SK-N-MC (cell line): Measurements from ENCODE around the gene ENTPD8.

ENCODE experiments used
- EZH2 ChIP-seq: fragments of 200-600 bp; sonication (generic); IDR thresholded peaks from one replicate; pipeline ENCODE4 v1.6.1; 2017; ENCODE audit warnings: antibody characterized with exemption
- FOXP2 ChIP-seq: optimal IDR thresholded peaks from 2 replicates; pipeline ENCODE3; 2011; ENCODE audit warnings: mild to moderate bottlenecking, moderate library complexity; ENCODE audit not compliant: insufficient read depth; ENCODE audit errors: extremely low read length, control extremely low read depth
- POLR2AphosphoS5 ChIP-seq: IDR thresholded peaks from 2 replicates; pipeline ENCODE4 v1.6.1; 2012; ENCODE audit warnings: mild to moderate bottlenecking, low read depth, low read length, borderline replicate concordance

DNA sequence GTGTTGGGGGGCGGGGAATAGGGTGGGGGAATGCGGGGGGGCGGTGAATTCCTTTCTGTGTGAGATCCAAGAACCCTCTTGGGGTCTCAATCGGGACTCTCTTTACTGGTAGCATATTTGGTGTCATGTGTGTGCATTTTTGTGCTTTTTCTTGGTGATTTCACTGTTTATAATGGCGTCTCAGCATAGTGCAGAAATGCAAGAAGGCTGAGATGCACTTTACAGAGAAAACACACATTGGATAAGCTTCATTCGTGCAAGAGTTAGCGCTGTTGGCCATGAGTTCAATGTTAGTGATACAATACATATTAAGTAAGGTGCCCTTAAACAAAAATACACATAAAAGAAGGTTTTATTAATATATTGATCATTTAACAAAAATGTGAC lies 771 bp upstream of the ENTPD8 start:
- no peak for TF ChIP-seq EZH2
- no peak for TF ChIP-seq POLR2AphosphoS5
- no peak for TF ChIP-seq FOXP2
